Endothelial cell (in vitro differentiated cells): ENCODE measurements around the gene PCIF1. TPM values are rescaled to one million over a fixed set of nuclear protein-coding genes. Genes with fewer than 3 reads are reported as not detected.

Source experiments
- DNase-seq: peaks from one replicate; pipeline ENCODE4 v3.0.0; 2021; ENCODE audit warnings: low spot score
- H3K27ac Mint-ChIP-seq: one replicate; pipeline ENCODE4 v1.8.0; 2021; ENCODE audit warnings: mixed read lengths, inconsistent platforms; ENCODE audit not compliant: unreplicated experiment
- H3K27me3 Mint-ChIP-seq: one replicate; pipeline ENCODE4 v1.8.0; 2021; ENCODE audit warnings: mild to moderate bottlenecking, moderate library complexity, mixed read lengths, inconsistent platforms; ENCODE audit not compliant: unreplicated experiment
- H3K36me3 Mint-ChIP-seq: one replicate; pipeline ENCODE4 v1.8.0; 2021; ENCODE audit warnings: mild to moderate bottlenecking, low read depth, mixed read lengths, inconsistent platforms; ENCODE audit not compliant: unreplicated experiment
- H3K4me1 Mint-ChIP-seq: one replicate; pipeline ENCODE4 v1.8.0; 2021; ENCODE audit warnings: mild to moderate bottlenecking, mixed read lengths, inconsistent platforms; ENCODE audit not compliant: unreplicated experiment
- H3K4me3 Mint-ChIP-seq: one replicate; pipeline ENCODE4 v1.8.0; 2021; ENCODE audit warnings: mild to moderate bottlenecking, mixed read lengths, inconsistent platforms; ENCODE audit not compliant: unreplicated experiment
- H3K9me3 Mint-ChIP-seq: one replicate; pipeline ENCODE4 v1.8.0; 2021; ENCODE audit warnings: mixed read lengths, inconsistent platforms; ENCODE audit not compliant: unreplicated experiment
- CTCF ChIP-seq: fragments of 200-600 bp; sonication (generic); IDR thresholded peaks from one replicate; pipeline ENCODE4 v1.5.0; 2021; ENCODE audit warnings: antibody characterized with exemption; ENCODE audit not compliant: unreplicated experiment
- total RNA-seq: library from RNA; stranded (reverse); fragmentation: NEBNext Ultra II Directional; extraction: Animal tissue kit (Norgen Biotek cat#: 25700); gene quantifications from one replicate; pipeline ENCODE4 v1.2.1, GENCODE V29; 2021; ENCODE audit not compliant: unreplicated experiment

Gene PCIF1
- total RNA-seq, 1 donor from 2014 or later, result 34.8 TPM

- peak; percentile 59 for TF ChIP-seq CTCF
- Mint-ChIP-seq H3K27me3 (peaks cover 15% of the 10 kb centered on the region), H3K9me3 (no peaks in the 10 kb centered on the region), H3K27ac (no peak overlapping the region), H3K4me1 (peaks cover 8% of the 10 kb centered on the region), H3K36me3 (peaks cover 8% of the 10 kb centered on the region), H3K4me3 (peak overlapping the region; percentile 90)
- DNase-seq, result peak; percentile 87
These were observed 44.2 kb upstream of the PCIF1 start for GRCh38 chr20:45890077-45890984.

- TF ChIP-seq CTCF, result no peak
- DNase-seq, result peak; percentile 79
- peaks cover 15% of the 10 kb centered on the region for H3K27me3 Mint-ChIP-seq
- H3K4me1 Mint-ChIP-seq, result peaks cover 8% of the 10 kb centered on the region
- H3K4me3 Mint-ChIP-seq, result peak within 1 kb of the TSS; percentile 90
- H3K9me3 Mint-ChIP-seq, result no peaks in the 10 kb centered on the region
- H3K36me3 Mint-ChIP-seq, result peaks cover 8% of the 10 kb centered on the region
- no peak within 1 kb of the TSS for H3K27ac Mint-ChIP-seq
These were observed 43.2 kb upstream of the PCIF1 start, which contains the start of the genes CTSA and NEURL2 for GRCh38 chr20:45890985-45891983. CTSA (plus strand) TSS chr20:45891335; CDS start chr20:45891569, 234 bp downstream. NEURL2 (minus strand) TSS chr20:45891208; CDS start chr20:45890991, 217 bp downstream.

- no peak for TF ChIP-seq CTCF
- Mint-ChIP-seq H3K27ac (no peak overlapping the region), H3K27me3 (peaks cover 15% of the 10 kb centered on the region), H3K4me1 (peaks cover 8% of the 10 kb centered on the region), H3K36me3 (peaks cover 8% of the 10 kb centered on the region), H3K9me3 (no peaks in the 10 kb centered on the region), H3K4me3 (peak overlapping the region; percentile 77)
- DNase-seq, result no peak
These were observed 42.2 kb upstream of the PCIF1 start for GRCh38 chr20:45892049-45892825.

GRCh38 chr20:45892828-45893500 lies 41.5 kb upstream of the PCIF1 start:
- H3K4me1 Mint-ChIP-seq, result peaks cover 8% of the 10 kb centered on the region
- TF ChIP-seq CTCF, result no peak
- no peaks in the 10 kb centered on the region for H3K9me3 Mint-ChIP-seq
- H3K36me3 Mint-ChIP-seq, result peaks cover 14% of the 10 kb centered on the region
- H3K27me3 Mint-ChIP-seq, result peaks cover 15% of the 10 kb centered on the region
- DNase-seq, result no peak
- no peak overlapping the region for H3K27ac Mint-ChIP-seq
- H3K4me3 Mint-ChIP-seq, result peak overlapping the region; percentile 77
